Gastrocnemius medialis (tissue), 4 donors: ENCODE results near the gene KLHL13.

Source experiments
- POLR2A ChIP-seq, 2 donors: fragments of 450-650 bp; IDR thresholded peaks; one replicate each; pipeline ENCODE4 v1.6.1; 2017; ENCODE audit warnings: antibody characterized with exemption in 2 of 2, mild to moderate bottlenecking in 2 of 2, moderate library complexity in 2 of 2
- TF ChIP-seq, protein P1 (sequence below), 5 experiments: fragments of 450-650 bp in 3 of 5; fragments of 200-600 bp in 2 of 5; sonication (generic) in 2 of 5; IDR thresholded peaks in 4 of 5; conservative IDR thresholded peaks in 1 of 5; 1 replicate in 4 of 5; 2 replicates in 1 of 5; pipeline ENCODE4 v1.5.1; 2016 to 2019; ENCODE audit warnings: antibody characterized with exemption in 5 of 5, mild to moderate bottlenecking in 3 of 5, moderate library complexity in 3 of 5

DNA sequence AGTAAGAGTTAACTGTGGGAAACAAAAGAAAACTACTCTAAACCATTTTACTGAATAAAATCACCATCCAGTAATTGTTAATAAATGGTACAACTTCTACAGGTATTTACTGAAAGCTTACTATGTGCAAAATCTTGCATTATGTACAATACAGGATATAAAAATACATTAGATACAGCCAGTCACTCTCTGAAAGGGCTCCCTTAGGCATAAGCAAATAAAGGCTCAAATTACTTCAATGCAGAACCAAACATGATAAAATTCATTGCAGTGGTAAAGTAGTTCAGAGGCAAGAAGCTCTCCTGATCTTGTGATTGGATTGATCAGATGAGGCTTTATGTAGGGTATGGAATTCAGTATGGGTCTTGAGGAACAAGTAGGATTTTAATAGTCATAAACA is 100.2 kb downstream of the KLHL13 start:
- TF ChIP-seq, protein P1, sequence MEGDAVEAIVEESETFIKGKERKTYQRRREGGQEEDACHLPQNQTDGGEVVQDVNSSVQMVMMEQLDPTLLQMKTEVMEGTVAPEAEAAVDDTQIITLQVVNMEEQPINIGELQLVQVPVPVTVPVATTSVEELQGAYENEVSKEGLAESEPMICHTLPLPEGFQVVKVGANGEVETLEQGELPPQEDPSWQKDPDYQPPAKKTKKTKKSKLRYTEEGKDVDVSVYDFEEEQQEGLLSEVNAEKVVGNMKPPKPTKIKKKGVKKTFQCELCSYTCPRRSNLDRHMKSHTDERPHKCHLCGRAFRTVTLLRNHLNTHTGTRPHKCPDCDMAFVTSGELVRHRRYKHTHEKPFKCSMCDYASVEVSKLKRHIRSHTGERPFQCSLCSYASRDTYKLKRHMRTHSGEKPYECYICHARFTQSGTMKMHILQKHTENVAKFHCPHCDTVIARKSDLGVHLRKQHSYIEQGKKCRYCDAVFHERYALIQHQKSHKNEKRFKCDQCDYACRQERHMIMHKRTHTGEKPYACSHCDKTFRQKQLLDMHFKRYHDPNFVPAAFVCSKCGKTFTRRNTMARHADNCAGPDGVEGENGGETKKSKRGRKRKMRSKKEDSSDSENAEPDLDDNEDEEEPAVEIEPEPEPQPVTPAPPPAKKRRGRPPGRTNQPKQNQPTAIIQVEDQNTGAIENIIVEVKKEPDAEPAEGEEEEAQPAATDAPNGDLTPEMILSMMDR (IDR thresholded peaks at IDR 0.05 in 4 of 5, conservative IDR thresholded peaks at IDR 0.05 in 1 of 5): no peak
- no peak for TF ChIP-seq POLR2A (IDR thresholded peaks at IDR 0.05)
